Activated CD8-positive, alpha-beta memory T cell treated with anti-CD3 and anti-CD28 coated beads for 4 hours (primary cell): ENCODE results near the gene HLCS.

ENCODE experiments used
- DNase-seq, 2 donors: peaks; one replicate each; pipeline ENCODE4 v3.0.0-alpha.2; 2020; ENCODE audit warnings: low read depth in 2 of 2

Gene HLCS

DNA sequence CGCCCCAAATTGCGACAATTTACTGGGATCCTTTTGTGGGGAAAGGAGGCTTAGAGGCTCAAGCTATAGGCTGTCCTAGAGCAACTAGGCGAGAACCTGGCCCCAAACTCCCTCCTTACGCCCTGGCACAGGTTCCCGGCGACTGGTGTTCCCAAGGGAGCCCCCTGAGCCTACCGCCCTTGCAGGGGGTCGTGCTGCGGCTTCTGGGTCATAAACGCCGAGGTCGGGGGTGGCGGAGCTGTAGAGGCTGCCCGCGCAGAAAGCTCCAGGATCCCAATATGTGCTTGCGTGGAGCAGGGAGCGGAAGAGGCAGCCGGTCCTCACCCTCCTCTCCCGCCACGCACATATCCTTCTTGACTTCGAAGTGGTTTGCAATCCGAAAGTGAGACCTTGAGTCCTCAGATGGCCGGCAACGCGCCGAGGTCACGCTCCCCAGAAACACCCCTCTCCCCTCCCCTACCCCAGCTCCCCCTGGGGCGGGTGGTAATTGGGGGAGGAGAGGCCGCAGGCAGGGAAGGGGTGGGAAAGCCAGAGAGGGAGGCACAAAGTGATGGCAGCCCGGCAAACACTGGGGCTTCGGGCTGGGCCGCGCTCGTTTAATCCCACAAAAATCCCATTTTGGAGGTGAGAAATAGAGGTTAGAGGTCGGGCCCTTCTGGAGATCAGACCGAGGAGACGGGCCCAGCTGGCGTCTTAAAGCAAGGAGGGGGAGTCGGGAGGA is 261.4 kb downstream of the HLCS start:
- no peak for DNase-seq

DNA sequence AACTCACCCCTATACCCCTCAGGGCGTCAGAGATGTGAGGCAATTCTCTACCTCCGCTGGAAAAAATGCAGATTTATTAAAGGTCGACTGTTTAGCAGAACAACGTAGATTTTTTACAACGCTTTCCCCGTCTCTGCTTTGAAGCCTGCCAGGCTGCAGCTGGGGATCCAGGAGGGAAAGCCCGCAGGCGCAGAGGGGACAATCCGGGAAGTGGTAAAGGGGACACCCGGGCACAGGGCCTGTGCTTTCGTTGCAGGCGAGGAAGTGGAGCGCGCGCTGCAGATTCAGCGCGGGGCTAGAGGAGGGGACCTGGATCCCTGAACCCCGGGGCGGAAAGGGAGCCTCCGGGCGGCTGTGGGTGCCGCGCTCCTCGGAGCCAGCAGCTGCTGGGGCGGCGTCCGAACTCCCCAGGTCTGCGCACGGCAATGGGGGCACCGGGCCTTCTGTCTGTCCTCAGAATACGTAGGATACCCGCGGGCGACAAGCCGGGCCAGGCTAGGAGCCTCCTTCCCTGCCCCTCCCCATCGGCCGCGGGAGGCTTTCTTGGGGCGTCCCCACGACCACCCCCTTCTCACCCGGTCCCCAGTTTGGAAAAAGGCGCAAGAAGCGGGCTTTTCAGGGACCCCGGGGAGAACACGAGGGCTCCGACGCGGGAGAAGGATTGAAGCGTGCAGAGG is 262.1 kb downstream of the HLCS start:
- DNase-seq, result no peak

DNA sequence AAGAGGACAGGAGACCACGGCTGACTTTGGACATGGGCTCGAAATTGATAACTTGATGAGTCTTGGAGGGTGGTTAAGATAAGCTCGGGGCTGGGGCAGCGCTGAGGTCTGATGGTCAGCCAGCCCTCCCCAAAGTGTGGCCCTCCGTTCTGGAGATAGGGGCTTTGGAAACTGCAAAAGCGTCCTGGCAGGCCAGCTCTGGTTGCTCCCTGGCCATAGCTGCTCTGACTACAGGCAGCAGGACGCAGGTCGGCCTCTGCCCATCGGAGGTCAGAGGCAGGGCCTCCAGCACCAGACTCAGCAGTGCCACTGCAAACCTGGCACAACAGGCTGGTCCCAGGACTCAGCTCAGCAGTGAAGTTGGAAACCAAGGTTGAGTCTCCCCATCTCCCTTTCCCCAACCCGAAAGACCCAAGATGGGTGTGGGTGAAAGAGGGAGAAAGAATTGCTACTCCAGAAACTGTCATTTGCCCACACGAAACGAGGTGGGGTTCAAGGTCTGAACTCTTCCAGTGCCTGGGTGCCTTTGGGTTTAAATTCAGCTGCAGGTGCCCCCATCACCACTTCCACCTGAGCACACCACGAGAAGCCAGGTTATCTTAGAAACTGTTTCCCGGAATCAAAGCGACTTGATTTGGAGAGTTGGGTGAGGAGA is 262.7 kb downstream of the HLCS start:
- no peak for DNase-seq

DNA sequence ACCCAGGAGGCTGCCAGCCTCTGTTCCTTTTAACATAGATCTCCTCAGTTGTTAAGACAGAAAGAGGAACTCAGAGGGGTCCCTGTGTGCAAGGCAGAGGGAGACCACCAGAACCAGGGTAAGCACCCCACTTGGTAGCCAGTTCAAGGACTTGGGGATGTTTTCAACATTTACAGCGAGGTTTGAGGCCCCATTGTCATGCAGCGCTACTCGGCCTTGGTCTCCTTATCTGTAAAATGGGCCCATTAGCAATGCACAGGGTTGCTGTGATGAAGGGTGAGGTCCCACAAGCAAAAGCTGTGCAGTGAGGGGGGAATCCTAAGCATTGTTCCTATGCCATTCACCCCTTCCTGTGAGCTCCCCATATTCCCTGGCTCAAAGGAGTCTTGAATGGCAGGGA is 263.3 kb downstream of the HLCS start:
- no peak for DNase-seq

GRCh38 chr21:36702622-36702968 is 263.9 kb downstream of the HLCS start:
- no peak for DNase-seq

- no peak for DNase-seq
These were observed 264.5 kb downstream of the HLCS start for GRCh38 chr21:36701756-36702621.

DNA sequence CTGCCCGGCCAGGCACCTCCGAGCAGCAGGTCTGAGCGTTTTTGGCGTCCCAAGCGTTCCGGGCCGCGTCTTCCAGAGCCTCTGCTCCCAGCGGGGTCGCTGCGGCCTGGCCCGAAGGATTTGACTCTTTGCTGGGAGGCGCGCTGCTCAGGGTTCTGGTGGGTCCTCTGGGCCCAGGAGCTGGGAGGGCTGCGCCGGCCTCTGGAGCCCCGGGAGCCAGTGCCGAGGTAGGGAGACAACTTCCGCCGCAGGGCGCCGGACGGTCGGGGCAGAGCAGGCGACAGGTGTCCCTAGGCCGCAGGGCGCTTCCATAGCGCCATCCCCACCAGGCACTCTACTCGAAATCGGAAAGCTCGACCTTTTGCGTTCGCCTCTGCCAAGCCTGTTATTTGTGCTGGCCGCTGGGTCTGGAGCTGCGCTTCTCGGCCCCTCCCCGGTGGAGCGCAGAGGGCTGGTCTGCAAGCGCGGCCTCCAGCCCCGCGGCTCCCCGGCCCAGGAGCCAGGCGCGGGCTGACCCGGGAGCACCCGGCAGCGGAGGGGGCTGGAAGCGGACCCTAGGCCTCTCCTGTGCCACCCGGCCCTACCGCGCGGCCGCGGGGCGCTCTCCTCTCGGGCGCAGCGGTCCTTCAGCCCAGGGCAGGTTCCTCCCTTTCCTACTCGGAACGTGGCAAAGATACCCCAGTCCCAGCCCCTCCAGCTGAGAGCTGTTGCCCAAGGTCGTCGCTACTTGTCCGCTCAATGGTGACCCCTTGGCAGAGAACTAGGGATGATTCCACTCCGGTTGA is 265.3 kb downstream of the HLCS start:
- DNase-seq, result no peak
